D721Med (cell line): Measurements from ENCODE around the gene ZFP36L2.

Source experiments
- DNase-seq: peaks from one replicate; pipeline ENCODE4 v3.0.0; 2011; ENCODE audit warnings: low spot score; ENCODE audit not compliant: insufficient read length
- FAIRE-seq: peaks from 2 replicates; lab custom pipeline; 2011; peaks lifted over from hg19 to GRCh38; lab: Jason Lieb, UNC
- TF ChIP-seq, protein P1 (sequence below): IDR thresholded peaks from 2 replicates; pipeline ENCODE4 v1.5.1; 2012; ENCODE audit warnings: mild to moderate bottlenecking, control low read depth; ENCODE audit not compliant: insufficient read depth; ENCODE audit errors: missing control alignments

Gene ZFP36L2

DNA sequence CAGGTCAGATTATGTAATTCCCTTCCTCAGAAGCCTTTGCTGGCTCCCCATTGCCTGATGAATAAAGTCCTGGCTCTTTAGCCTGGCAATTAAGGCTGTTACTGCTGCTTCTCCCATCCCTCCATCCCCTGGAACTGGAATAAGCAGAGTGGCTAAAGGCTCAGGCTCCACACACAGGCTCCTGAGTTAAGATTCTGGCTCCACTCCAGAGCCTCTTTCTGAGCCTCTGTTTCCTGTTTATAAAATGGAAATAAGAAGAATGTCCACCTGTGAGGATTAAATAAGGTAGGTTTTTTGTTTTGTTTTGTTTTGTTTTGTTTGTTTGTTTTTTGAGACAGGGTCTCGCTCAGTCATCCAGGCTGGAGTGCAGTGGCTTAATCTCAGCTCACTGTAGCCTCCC is 50.0 kb downstream of the ZFP36L2 start:
- TF ChIP-seq, protein P1, sequence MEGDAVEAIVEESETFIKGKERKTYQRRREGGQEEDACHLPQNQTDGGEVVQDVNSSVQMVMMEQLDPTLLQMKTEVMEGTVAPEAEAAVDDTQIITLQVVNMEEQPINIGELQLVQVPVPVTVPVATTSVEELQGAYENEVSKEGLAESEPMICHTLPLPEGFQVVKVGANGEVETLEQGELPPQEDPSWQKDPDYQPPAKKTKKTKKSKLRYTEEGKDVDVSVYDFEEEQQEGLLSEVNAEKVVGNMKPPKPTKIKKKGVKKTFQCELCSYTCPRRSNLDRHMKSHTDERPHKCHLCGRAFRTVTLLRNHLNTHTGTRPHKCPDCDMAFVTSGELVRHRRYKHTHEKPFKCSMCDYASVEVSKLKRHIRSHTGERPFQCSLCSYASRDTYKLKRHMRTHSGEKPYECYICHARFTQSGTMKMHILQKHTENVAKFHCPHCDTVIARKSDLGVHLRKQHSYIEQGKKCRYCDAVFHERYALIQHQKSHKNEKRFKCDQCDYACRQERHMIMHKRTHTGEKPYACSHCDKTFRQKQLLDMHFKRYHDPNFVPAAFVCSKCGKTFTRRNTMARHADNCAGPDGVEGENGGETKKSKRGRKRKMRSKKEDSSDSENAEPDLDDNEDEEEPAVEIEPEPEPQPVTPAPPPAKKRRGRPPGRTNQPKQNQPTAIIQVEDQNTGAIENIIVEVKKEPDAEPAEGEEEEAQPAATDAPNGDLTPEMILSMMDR = no peak
- FAIRE-seq (no peak), DNase-seq (no peak)

GRCh38 chr2:43175876-43176275 is 50.5 kb downstream of the ZFP36L2 start:
- TF ChIP-seq, protein P1 = no peak
- FAIRE-seq = no peak
- no peak for DNase-seq

- TF ChIP-seq, protein P1 = no peak
- no peak for DNase-seq
- no peak for FAIRE-seq
Observed at GRCh38 chr2:43175020-43175441, 51.4 kb downstream of the ZFP36L2 start.

GRCh38 chr2:43174368-43174916 is 52.0 kb downstream of the ZFP36L2 start:
- no peak for FAIRE-seq
- TF ChIP-seq, protein P1 = no peak
- DNase-seq = no peak
